WTC11 (cell line): ENCODE measurements around the gene PROC. TPM values are rescaled to one million over a fixed set of nuclear protein-coding genes. Genes with fewer than 3 reads are reported as not detected.

Experiments
- ATAC-seq: fragments of 200-7000 bp; cut with Tn5 transposase; 2 replicates; pipeline ENCODE4 v1.10.0; 2021; ENCODE audit warnings: mild to moderate bottlenecking, moderate library complexity
- CTCF ChIA-PET: fragments of 300-600 bp; sonication (Branson Sonifier 250); formaldehyde crosslinking; loops from one replicate; lab custom pipeline; 2021; ENCODE audit warnings: antibody characterized with exemption; lab: Charles Lee
- POLR2A ChIA-PET: fragments of 350-600 bp; sonication (Branson Sonifier 250); formaldehyde crosslinking; loops from one replicate; lab custom pipeline; 2021; ENCODE audit warnings: antibody characterized with exemption; lab: Charles Lee
- DNase-seq: peaks from one replicate; pipeline ENCODE4 v3.0.0; 2021; ENCODE audit warnings: low spot score
- H3K27ac Mint-ChIP-seq: 2 replicates; pipeline ENCODE4 v1.8.0; 2021; ENCODE audit warnings: mixed read lengths
- H3K27me3 Mint-ChIP-seq: 2 replicates; pipeline ENCODE4 v1.8.0; 2021; ENCODE audit warnings: low read depth, mild to moderate bottlenecking, moderate library complexity, mixed read lengths
- H3K36me3 Mint-ChIP-seq: 2 replicates; pipeline ENCODE4 v1.8.0; 2021; ENCODE audit warnings: mixed read lengths
- H3K4me1 Mint-ChIP-seq: 2 replicates; pipeline ENCODE4 v1.8.0; 2022; ENCODE audit warnings: mixed read lengths
- H3K4me3 Mint-ChIP-seq: 2 replicates; pipeline ENCODE4 v1.8.0; 2021; ENCODE audit warnings: mild to moderate bottlenecking, moderate library complexity, mixed read lengths
- H3K9me3 Mint-ChIP-seq: 2 replicates; pipeline ENCODE4 v1.8.0; 2021; ENCODE audit warnings: mixed read lengths
- ELF4 ChIP-seq: sonication (generic); formaldehyde crosslinking; IDR thresholded peaks from 2 replicates; pipeline ENCODE4 v1.8.1; 2022; ENCODE audit warnings: low read depth, mild to moderate bottlenecking, moderate library complexity, missing genetic modification reagents
- ESRRA ChIP-seq: sonication (generic); formaldehyde crosslinking; IDR thresholded peaks from 2 replicates; pipeline ENCODE4 v1.8.1; 2022; ENCODE audit warnings: mild to moderate bottlenecking, missing genetic modification reagents, borderline replicate concordance
- GRHL2 ChIP-seq: fragments of 250-450 bp; sonication (Bioruptor Pico); IDR thresholded peaks from 2 replicates; pipeline ENCODE4 v1.8.0; 2022; ENCODE audit warnings: mild to moderate bottlenecking, moderate library complexity; ENCODE audit not compliant: insufficient replicate concordance, severe bottlenecking
- GTF2I ChIP-seq: fragments of 250-450 bp; sonication (Bioruptor Pico); conservative IDR thresholded peaks from 2 replicates; pipeline ENCODE4 v1.4.0; 2021; ENCODE audit warnings: mild to moderate bottlenecking
- IRF2 ChIP-seq: sonication (generic); formaldehyde crosslinking; IDR thresholded peaks from 2 replicates; pipeline ENCODE4 v1.8.0; 2022; ENCODE audit warnings: low read depth, missing genetic modification reagents, borderline replicate concordance
- NFATC4 ChIP-seq: fragments of 250-450 bp; sonication (Bioruptor Pico); IDR thresholded peaks from 2 replicates; pipeline ENCODE4 v1.9.0; 2021; ENCODE audit warnings: mild to moderate bottlenecking
- NFYB ChIP-seq: sonication (generic); formaldehyde crosslinking; conservative IDR thresholded peaks from 2 replicates; pipeline ENCODE4 v1.8.0; 2022; ENCODE audit warnings: low read depth, missing genetic modification reagents
- OVOL2 ChIP-seq: fragments of 250-450 bp; sonication (Bioruptor Pico); IDR thresholded peaks from 2 replicates; pipeline ENCODE4 v1.9.0; 2021; ENCODE audit warnings: mild to moderate bottlenecking, borderline replicate concordance
- TP53 ChIP-seq: sonication (generic); formaldehyde crosslinking; IDR thresholded peaks from 2 replicates; pipeline ENCODE4 v1.8.1; 2023; ENCODE audit warnings: mild to moderate bottlenecking, missing genetic modification reagents
- ZNF138 ChIP-seq: sonication (generic); formaldehyde crosslinking; conservative IDR thresholded peaks from 2 replicates; pipeline ENCODE4 v1.8.1; 2022; ENCODE audit warnings: mild to moderate bottlenecking, moderate library complexity, missing genetic modification reagents
- ZNF232 ChIP-seq: sonication (generic); formaldehyde crosslinking; IDR thresholded peaks from 2 replicates; pipeline ENCODE4 v1.8.0; 2022; ENCODE audit warnings: mild to moderate bottlenecking, missing genetic modification reagents
- total RNA-seq: library from RNA; stranded (reverse); gene quantifications from 3 replicates; pipeline ENCODE4 v1.2.3, GENCODE V29; 2021
- TF ChIP-seq, protein P1 (sequence below): sonication (generic); formaldehyde crosslinking; IDR thresholded peaks from 2 replicates; pipeline ENCODE4 v1.8.1; 2023; ENCODE audit warnings: mild to moderate bottlenecking, missing genetic modification reagents, borderline replicate concordance
- TF ChIP-seq, protein P2 (sequence below): sonication (generic); formaldehyde crosslinking; IDR thresholded peaks from 2 replicates; pipeline ENCODE4 v1.8.1; 2023; ENCODE audit warnings: mild to moderate bottlenecking, missing genetic modification reagents, moderate library complexity
- TF ChIP-seq, protein P3 (sequence below): sonication (generic); formaldehyde crosslinking; IDR thresholded peaks from 2 replicates; pipeline ENCODE4 v1.8.1; 2023; ENCODE audit warnings: mild to moderate bottlenecking, moderate library complexity, missing genetic modification reagents
- TF ChIP-seq, protein P4 (sequence below): sonication (generic); formaldehyde crosslinking; IDR thresholded peaks from 2 replicates; pipeline ENCODE4 v1.8.1; 2022; ENCODE audit warnings: low read depth, mild to moderate bottlenecking, moderate library complexity, missing genetic modification reagents, borderline replicate concordance
- TF ChIP-seq, protein P5 (sequence below): sonication (generic); formaldehyde crosslinking; conservative IDR thresholded peaks from 2 replicates; pipeline ENCODE4 v1.8.1; 2023; ENCODE audit warnings: mild to moderate bottlenecking, low read depth, missing genetic modification reagents, moderate library complexity
- TF ChIP-seq, protein P6 (sequence below): fragments of 250-450 bp; sonication (Bioruptor Pico); IDR thresholded peaks from 2 replicates; pipeline ENCODE4 v1.9.0; 2021; ENCODE audit warnings: moderate library complexity, mild to moderate bottlenecking, inconsistent platforms, borderline replicate concordance

The PROC gene
- total RNA-seq, 1 experiment from 2014 or later, result 0.59 TPM

DNA sequence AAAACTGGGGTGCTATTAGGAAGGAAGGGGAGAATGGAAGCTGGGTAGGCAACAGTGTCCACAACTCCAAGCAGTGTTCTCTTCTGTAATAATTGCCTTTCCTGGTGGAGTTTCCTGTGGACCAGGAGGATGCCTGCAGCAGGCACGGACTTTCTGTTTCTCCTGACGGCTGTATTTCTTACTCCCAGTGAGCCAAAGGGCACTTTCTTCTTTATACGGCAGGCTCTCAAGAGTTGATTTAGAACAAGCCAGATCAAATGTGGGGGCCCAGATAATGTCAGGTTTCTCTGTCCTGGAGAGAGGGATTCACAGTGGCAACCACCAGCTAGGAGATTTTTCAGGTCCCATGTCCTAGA, 13.0 kb upstream of the PROC start:
- H3K9me3 Mint-ChIP-seq, result no peaks in the 10 kb centered on the region
- no peaks in the 10 kb centered on the region for H3K27me3 Mint-ChIP-seq
- ATAC-seq, result no peak
- no peaks in the 10 kb centered on the region for H3K36me3 Mint-ChIP-seq
- DNase-seq, result no peak
- TF ChIP-seq, protein P1, sequence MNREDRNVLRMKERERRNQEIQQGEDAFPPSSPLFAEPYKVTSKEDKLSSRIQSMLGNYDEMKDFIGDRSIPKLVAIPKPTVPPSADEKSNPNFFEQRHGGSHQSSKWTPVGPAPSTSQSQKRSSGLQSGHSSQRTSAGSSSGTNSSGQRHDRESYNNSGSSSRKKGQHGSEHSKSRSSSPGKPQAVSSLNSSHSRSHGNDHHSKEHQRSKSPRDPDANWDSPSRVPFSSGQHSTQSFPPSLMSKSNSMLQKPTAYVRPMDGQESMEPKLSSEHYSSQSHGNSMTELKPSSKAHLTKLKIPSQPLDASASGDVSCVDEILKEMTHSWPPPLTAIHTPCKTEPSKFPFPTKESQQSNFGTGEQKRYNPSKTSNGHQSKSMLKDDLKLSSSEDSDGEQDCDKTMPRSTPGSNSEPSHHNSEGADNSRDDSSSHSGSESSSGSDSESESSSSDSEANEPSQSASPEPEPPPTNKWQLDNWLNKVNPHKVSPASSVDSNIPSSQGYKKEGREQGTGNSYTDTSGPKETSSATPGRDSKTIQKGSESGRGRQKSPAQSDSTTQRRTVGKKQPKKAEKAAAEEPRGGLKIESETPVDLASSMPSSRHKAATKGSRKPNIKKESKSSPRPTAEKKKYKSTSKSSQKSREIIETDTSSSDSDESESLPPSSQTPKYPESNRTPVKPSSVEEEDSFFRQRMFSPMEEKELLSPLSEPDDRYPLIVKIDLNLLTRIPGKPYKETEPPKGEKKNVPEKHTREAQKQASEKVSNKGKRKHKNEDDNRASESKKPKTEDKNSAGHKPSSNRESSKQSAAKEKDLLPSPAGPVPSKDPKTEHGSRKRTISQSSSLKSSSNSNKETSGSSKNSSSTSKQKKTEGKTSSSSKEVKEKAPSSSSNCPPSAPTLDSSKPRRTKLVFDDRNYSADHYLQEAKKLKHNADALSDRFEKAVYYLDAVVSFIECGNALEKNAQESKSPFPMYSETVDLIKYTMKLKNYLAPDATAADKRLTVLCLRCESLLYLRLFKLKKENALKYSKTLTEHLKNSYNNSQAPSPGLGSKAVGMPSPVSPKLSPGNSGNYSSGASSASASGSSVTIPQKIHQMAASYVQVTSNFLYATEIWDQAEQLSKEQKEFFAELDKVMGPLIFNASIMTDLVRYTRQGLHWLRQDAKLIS (CRISPR knock-in tag), result no peak
- TF ChIP-seq, protein P2, sequence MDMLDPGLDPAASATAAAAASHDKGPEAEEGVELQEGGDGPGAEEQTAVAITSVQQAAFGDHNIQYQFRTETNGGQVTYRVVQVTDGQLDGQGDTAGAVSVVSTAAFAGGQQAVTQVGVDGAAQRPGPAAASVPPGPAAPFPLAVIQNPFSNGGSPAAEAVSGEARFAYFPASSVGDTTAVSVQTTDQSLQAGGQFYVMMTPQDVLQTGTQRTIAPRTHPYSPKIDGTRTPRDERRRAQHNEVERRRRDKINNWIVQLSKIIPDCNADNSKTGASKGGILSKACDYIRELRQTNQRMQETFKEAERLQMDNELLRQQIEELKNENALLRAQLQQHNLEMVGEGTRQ, result no peak
- TF ChIP-seq, protein P3, sequence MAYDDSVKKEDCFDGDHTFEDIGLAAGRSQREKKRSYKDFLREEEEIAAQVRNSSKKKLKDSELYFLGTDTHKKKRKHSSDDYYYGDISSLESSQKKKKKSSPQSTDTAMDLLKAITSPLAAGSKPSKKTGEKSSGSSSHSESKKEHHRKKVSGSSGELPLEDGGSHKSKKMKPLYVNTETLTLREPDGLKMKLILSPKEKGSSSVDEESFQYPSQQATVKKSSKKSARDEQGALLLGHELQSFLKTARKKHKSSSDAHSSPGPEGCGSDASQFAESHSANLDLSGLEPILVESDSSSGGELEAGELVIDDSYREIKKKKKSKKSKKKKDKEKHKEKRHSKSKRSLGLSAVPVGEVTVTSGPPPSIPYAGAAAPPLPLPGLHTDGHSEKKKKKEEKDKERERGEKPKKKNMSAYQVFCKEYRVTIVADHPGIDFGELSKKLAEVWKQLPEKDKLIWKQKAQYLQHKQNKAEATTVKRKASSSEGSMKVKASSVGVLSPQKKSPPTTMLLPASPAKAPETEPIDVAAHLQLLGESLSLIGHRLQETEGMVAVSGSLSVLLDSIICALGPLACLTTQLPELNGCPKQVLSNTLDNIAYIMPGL (CRISPR knock-in tag), result no peak
- TF ChIP-seq TP53 (CRISPR knock-in tag) (no peak), NFATC4 (CRISPR knock-in tag) (no peak), ZNF138 (CRISPR knock-in tag) (no peak), ESRRA (CRISPR knock-in tag) (no peak), ZNF232 (CRISPR knock-in tag) (no peak), ELF4 (CRISPR knock-in tag) (no peak), OVOL2 (CRISPR knock-in tag) (no peak), NFYB (CRISPR knock-in tag) (no peak)
- TF ChIP-seq, protein P4, sequence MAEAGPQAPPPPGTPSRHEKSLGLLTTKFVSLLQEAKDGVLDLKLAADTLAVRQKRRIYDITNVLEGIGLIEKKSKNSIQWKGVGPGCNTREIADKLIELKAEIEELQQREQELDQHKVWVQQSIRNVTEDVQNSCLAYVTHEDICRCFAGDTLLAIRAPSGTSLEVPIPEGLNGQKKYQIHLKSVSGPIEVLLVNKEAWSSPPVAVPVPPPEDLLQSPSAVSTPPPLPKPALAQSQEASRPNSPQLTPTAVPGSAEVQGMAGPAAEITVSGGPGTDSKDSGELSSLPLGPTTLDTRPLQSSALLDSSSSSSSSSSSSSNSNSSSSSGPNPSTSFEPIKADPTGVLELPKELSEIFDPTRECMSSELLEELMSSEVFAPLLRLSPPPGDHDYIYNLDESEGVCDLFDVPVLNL, result no peak
- no peak overlapping the region for H3K27ac Mint-ChIP-seq
- H3K4me1 Mint-ChIP-seq, result peaks cover 22% of the 10 kb centered on the region
- ChIA-PET CTCF (interaction anchor here (1.2 kb wide), 1 partner anchor 11 kb away, joined by 6 read pairs; no protein-coding TSS in a partner anchor), POLR2A (no interaction called here)
- no peak overlapping the region for H3K4me3 Mint-ChIP-seq

DNA sequence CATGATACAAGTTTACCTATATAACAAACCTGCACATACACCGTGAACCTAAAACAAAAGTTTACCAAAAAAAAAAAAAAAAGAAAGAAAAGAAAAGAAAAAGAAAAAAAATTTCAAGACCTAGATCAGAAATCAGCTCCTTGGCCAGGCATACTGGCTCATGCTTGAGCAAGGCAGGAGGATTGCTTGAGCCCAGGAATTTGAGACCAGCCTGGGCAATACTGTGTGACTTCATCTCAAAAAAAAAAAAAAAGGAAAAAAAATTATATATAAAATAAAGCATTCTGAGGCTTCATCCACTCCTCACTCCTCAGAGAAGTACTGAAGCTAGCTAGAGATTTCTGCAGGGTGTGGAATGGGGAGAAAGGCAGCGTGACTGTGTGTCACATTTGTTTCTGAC, 11.8 kb upstream of the PROC start:
- CTCF ChIA-PET, result interaction anchor here (2.1 kb wide), 1 partner anchor 10 kb away, joined by 17 read pairs; no protein-coding TSS in a partner anchor
- no peak for ATAC-seq
- POLR2A ChIA-PET, result interaction anchor here (0.6 kb wide), 1 partner anchor 18 kb away, joined by 3 read pairs; no protein-coding TSS in a partner anchor

More for the DNA sequence above, 11.8 kb upstream of the PROC start:
- Mint-ChIP-seq H3K27ac (no peak overlapping the region), H3K4me1 (peaks cover 22% of the 10 kb centered on the region), H3K36me3 (no peaks in the 10 kb centered on the region), H3K9me3 (no peaks in the 10 kb centered on the region), H3K4me3 (no peak overlapping the region)
- no peak for DNase-seq
- TF ChIP-seq, protein P5, sequence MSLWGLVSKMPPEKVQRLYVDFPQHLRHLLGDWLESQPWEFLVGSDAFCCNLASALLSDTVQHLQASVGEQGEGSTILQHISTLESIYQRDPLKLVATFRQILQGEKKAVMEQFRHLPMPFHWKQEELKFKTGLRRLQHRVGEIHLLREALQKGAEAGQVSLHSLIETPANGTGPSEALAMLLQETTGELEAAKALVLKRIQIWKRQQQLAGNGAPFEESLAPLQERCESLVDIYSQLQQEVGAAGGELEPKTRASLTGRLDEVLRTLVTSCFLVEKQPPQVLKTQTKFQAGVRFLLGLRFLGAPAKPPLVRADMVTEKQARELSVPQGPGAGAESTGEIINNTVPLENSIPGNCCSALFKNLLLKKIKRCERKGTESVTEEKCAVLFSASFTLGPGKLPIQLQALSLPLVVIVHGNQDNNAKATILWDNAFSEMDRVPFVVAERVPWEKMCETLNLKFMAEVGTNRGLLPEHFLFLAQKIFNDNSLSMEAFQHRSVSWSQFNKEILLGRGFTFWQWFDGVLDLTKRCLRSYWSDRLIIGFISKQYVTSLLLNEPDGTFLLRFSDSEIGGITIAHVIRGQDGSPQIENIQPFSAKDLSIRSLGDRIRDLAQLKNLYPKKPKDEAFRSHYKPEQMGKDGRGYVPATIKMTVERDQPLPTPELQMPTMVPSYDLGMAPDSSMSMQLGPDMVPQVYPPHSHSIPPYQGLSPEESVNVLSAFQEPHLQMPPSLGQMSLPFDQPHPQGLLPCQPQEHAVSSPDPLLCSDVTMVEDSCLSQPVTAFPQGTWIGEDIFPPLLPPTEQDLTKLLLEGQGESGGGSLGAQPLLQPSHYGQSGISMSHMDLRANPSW, result no peak
- TF ChIP-seq GTF2I (no peak), ZNF138 (CRISPR knock-in tag) (no peak), TP53 (CRISPR knock-in tag) (no peak), IRF2 (CRISPR knock-in tag) (no peak), GRHL2 (CRISPR knock-in tag) (no peak)
- TF ChIP-seq, protein P6, sequence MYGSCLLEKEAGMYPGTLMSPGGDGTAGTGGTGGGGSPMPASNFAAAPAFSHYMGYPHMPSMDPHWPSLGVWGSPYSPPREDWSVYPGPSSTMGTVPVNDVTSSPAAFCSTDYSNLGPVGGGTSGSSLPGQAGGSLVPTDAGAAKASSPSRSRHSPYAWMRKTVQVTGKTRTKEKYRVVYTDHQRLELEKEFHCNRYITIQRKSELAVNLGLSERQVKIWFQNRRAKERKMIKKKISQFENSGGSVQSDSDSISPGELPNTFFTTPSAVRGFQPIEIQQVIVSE, result no peak
- TF ChIP-seq, all 79 proteins: peak for 0
- H3K27me3 Mint-ChIP-seq, result peaks cover 2% of the 10 kb centered on the region; the same call in 1 of the 2 replicates
